K562 (cell line): Measurements from ENCODE around the gene CLDN14. TPM values are rescaled to one million over a fixed set of nuclear protein-coding genes. Genes with fewer than 3 reads are reported as not detected.

Source experiments
- ATAC-seq: fragments of 200-7000 bp; cut with Tn5 transposase; 3 replicates; pipeline ENCODE4 v1.9.1; 2020; ENCODE audit warnings: moderate library complexity
- BruUV-seq: library from RNA; stranded (reverse); fragments of 400-500 nt; replicated peaks from 2 replicates; lab custom pipeline; 2021; lab: Mats Ljungman, UMichigan
- CTCF ChIA-PET: fragments of 300-600 bp; formaldehyde crosslinking; extraction: SDS; loops from one replicate; lab custom pipeline; 2021; ENCODE audit warnings: low intra/inter-chr PET ratio; lab: Yijun Ruan, JAX
- POLR2A ChIA-PET: fragments of 300-600, 350-650 bp; sonication (Branson Sonifier 250); formaldehyde crosslinking; extraction: SDS; loops from one replicate; lab custom pipeline; 2021; ENCODE audit warnings: antibody characterized with exemption, inconsistent platforms; lab: Yijun Ruan, JAX
- DNase-seq, 4 experiments: peaks; one replicate each; pipeline versions ENCODE4 v3.0.0 to v3.0.0-alpha.2; 2011 to 2018; ENCODE audit warnings: low spot score in 3 of 4, mixed read lengths in 3 of 4; ENCODE audit errors: extremely low read depth in 1 of 4
- FAIRE-seq: peaks from 2 replicates; lab custom pipeline; 2011; peaks lifted over from hg19 to GRCh38; lab: Jason Lieb, UNC
- H2AFZ ChIP-seq: 2 replicates; pipeline ENCODE4 v1.6.0; 2011; ENCODE audit warnings: low read depth, low read length, control low read depth, inconsistent platforms
- H3K27ac ChIP-seq: fragments of 200-600 bp; 3 replicates; pipeline ENCODE4 v1.8.0; 2011; ENCODE audit warnings: low read depth, mild to moderate bottlenecking, control low read depth, inconsistent platforms, low read length, moderate library complexity, mixed read lengths; ENCODE audit errors: extremely low read depth
- H3K27me3 ChIP-seq, 2 experiments: fragments of 300-600 bp in 1 of 2; 2 replicates in 1 of 2; 3 replicates in 1 of 2; pipeline versions ENCODE4 v1.6.0 to v1.8.0; 2011; ENCODE audit warnings: inconsistent platforms in 2 of 2, low read length in 2 of 2, mild to moderate bottlenecking in 1 of 2, mixed read lengths in 1 of 2, moderate library complexity in 1 of 2; ENCODE audit not compliant: control insufficient read depth in 2 of 2, insufficient read depth in 2 of 2
- H3K36me3 ChIP-seq: fragments of 300-600 bp; 3 replicates; pipeline ENCODE4 v1.8.0; 2011; ENCODE audit warnings: mild to moderate bottlenecking, low read length, inconsistent platforms; ENCODE audit not compliant: control insufficient read depth, insufficient read depth
- H3K4me1 ChIP-seq, 2 experiments: fragments of 200-600 bp in 1 of 2; replicated peaks in 1 of 2; 2 replicates in 1 of 2; 3 replicates in 1 of 2; pipeline versions ENCODE4 v1.5.1 to v1.8.0; 2011; ENCODE audit warnings: inconsistent platforms in 2 of 2, low read length in 2 of 2, mild to moderate bottlenecking in 1 of 2, mixed read lengths in 1 of 2, moderate library complexity in 1 of 2; ENCODE audit not compliant: control insufficient read depth in 2 of 2, insufficient read depth in 2 of 2
- H3K4me2 ChIP-seq: 2 replicates; pipeline ENCODE4 v1.6.1; 2011; ENCODE audit warnings: low read length, control low read depth, inconsistent platforms, mixed read lengths; ENCODE audit not compliant: insufficient read depth
- H3K4me3 ChIP-seq: fragments of 200-600 bp; sonication (generic), shearing (Covaris generic); 2 replicates; pipeline ENCODE4 v1.5.1; 2016; ENCODE audit warnings: control low read depth, inconsistent platforms
- H3K79me2 ChIP-seq: fragments of 200-600 bp; 3 replicates; pipeline ENCODE4 v1.8.0; 2011; ENCODE audit warnings: low read length, inconsistent platforms; ENCODE audit not compliant: control insufficient read depth, insufficient read depth
- H3K9ac ChIP-seq, 2 experiments: 2 replicates each; pipeline versions ENCODE4 v1.6.0 to v1.6.1; 2011; ENCODE audit warnings: low read depth in 2 of 2, low read length in 2 of 2, control low read depth in 1 of 2, inconsistent platforms in 1 of 2, mild to moderate bottlenecking in 1 of 2, mixed read lengths in 1 of 2; ENCODE audit not compliant: insufficient read depth in 1 of 2
- H3K9me1 ChIP-seq: one replicate; pipeline ENCODE4 v1.6.0; 2011; ENCODE audit warnings: inconsistent platforms, mild to moderate bottlenecking, low read length, moderate library complexity; ENCODE audit not compliant: control insufficient read depth, insufficient read depth
- H3K9me3 ChIP-seq: replicated peaks from 2 replicates; pipeline ENCODE4 v1.5.1; 2011; ENCODE audit warnings: low read depth, low read length, inconsistent platforms; ENCODE audit not compliant: control insufficient read depth, insufficient read depth
- H4K20me1 ChIP-seq: replicated peaks from 2 replicates; pipeline ENCODE4 v1.6.1; 2011; ENCODE audit warnings: low read length, inconsistent platforms, mixed read lengths; ENCODE audit not compliant: control insufficient read depth, insufficient read depth
- BCOR ChIP-seq: fragments of 450-650 bp; IDR thresholded peaks from 2 replicates; pipeline ENCODE4 v1.6.1; 2016
- CUX1 ChIP-seq: fragments of 200-800 bp; sonication (Bioruptor generic); IDR thresholded peaks from 2 replicates; pipeline ENCODE4 v1.6.1; 2016; ENCODE audit warnings: missing genetic modification characterization, missing compliant biosample characterization
- HIVEP1 ChIP-seq: fragments of 250-450 bp; sonication (Bioruptor Pico); IDR thresholded peaks from 2 replicates; pipeline ENCODE4 v1.4.0; 2020; ENCODE audit warnings: mild to moderate bottlenecking
- KAT7 ChIP-seq: sonication (generic); formaldehyde crosslinking; IDR thresholded peaks from 2 replicates; pipeline ENCODE4 v1.8.0; 2022; ENCODE audit warnings: missing genetic modification reagents, mild to moderate bottlenecking, borderline replicate concordance
- MCM7 ChIP-seq, 2 experiments: fragments of 450-650 bp; IDR thresholded peaks; 2 replicates each; pipeline ENCODE4 v1.6.1; 2016 to 2018
- MYBL2 ChIP-seq, 2 experiments: fragments of 450-650 bp in 1 of 2; sonication (generic) in 1 of 2; formaldehyde crosslinking in 1 of 2; IDR thresholded peaks; 2 replicates each; pipeline versions ENCODE4 v1.6.1 to v1.8.1; 2017 to 2022; ENCODE audit warnings: borderline replicate concordance in 1 of 2, inconsistent platforms in 1 of 2, low read depth in 1 of 2, mild to moderate bottlenecking in 1 of 2, missing genetic modification reagents in 1 of 2, moderate library complexity in 1 of 2
- POLR2G ChIP-seq: fragments of 200-400 bp; formaldehyde crosslinking; IDR thresholded peaks from 2 replicates; pipeline ENCODE4 v1.6.1; 2017; ENCODE audit warnings: low read depth, mild to moderate bottlenecking, antibody characterized with exemption, low read length, moderate library complexity
- TEAD4 ChIP-seq, 2 experiments: sonication (generic) in 1 of 2; formaldehyde crosslinking in 1 of 2; IDR thresholded peaks; 2 replicates each; pipeline versions ENCODE4 v1.6.1 to v1.8.0; 2012 to 2022; ENCODE audit warnings: borderline replicate concordance in 1 of 2, inconsistent platforms in 1 of 2, low read length in 1 of 2, mild to moderate bottlenecking in 1 of 2, missing genetic modification reagents in 1 of 2
- WGBS: fragments of 100-300 bp; shearing (Covaris generic); methylation state at CpG from one replicate; pipeline ENCODE4 v1.1.6; 2016; ENCODE audit warnings: low coverage, mixed read lengths; ENCODE audit not compliant: insufficient coverage; ENCODE audit errors: missing lambda C conversion rate; 5-methylcytosine and 5-hydroxymethylcytosine counted together
- in situ Hi-C: fragments of 300-500 bp; cut with MboI; formaldehyde crosslinking; loops from 4 replicates; pipeline ENCODE4 v1.15.0; 2018; ENCODE audit warnings: inconsistent platforms, mixed read lengths
- intact Hi-C: fragments of 100-400 bp; cut with micrococcal nuclease; formaldehyde crosslinking; loops from 2 replicates; pipeline ENCODE4 v1.14.2; 2022
- polyA plus RNA-seq, 8 experiments: library from polyadenylated mRNA; depleted of rRNA in 4 of 8; stranded (reverse) in 5 of 8; unstranded in 3 of 8; fragments of >200 nt; fragmentation: Nextera tagmentation in 2 of 8; fragmentation: Illumina TruSeq in 1 of 8; extraction: Ambion mirVana in 2 of 8; extraction: Trizol in 1 of 8; gene quantifications; 2 replicates each; pipeline versions ENCODE4 v1.2.1 to v1.2.3, GENCODE V29; 2011 to 2014; ENCODE audit warnings: inconsistent platforms in 1 of 8, missing spikeins in 1 of 8
- total RNA-seq, 7 experiments: library from RNA; depleted of rRNA in 6 of 7; stranded (reverse); fragments of >200 nt in 6 of 7; fragmentation: Illumina TruSeq in 2 of 7; extraction: Trizol in 2 of 7; gene quantifications; 2 replicates each; pipeline versions ENCODE4 v1.2.1 to v1.2.3, GENCODE V29; 2011 to 2021; ENCODE audit warnings: low replicate concordance in 1 of 7
- TF ChIP-seq, protein P1 (sequence below): sonication (generic); formaldehyde crosslinking; IDR thresholded peaks from 2 replicates; pipeline ENCODE4 v1.8.1; 2023; ENCODE audit warnings: mild to moderate bottlenecking, missing genetic modification reagents
- TF ChIP-seq, protein P2 (sequence below): sonication (generic); formaldehyde crosslinking; IDR thresholded peaks from 2 replicates; pipeline ENCODE4 v1.4.0; 2020; ENCODE audit warnings: mild to moderate bottlenecking, missing genetic modification reagents

CLDN14 gene
- total and polyA plus RNA-seq, 9 of the 15 experiments (the other 6 are each of a cell fraction or from before 2014, with no cell fraction given) = not detected

DNA sequence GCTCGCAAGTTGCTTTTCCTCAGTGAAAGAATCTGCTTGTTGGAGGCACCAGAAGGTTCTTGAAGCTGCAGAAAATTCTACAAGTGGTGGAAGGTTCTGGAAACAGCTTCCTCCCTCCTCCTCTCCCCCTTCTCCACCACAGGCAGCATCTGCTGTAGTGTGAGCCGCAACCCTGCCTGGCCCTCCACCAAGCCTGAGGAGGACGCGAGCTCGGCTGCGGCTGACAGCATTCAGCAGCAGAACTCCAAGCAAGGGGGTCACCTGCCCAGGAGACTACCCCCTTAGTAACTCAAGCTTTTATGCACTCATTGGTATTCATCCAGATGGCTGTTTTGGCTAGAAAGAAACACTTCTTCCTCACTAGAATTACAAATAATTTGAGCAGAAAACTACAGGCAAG is 48.8 kb upstream of the CLDN14 start:
- no peak for ATAC-seq
- peak overlapping the region in 1 of 2 experiments; percentile 27; a peak in 1 of 4 replicates for H3K9ac ChIP-seq
- intact Hi-C loops (no loop called here), in situ Hi-C loops (no loop called here)
- FAIRE-seq = no peak
- 3% methylated on average over 6 of the region's 6 CpGs for WGBS
- no peak overlapping the region for H2AFZ ChIP-seq
- H3K79me2 ChIP-seq = no peaks in the 10 kb centered on the region
- H4K20me1 ChIP-seq = peaks cover 16% of the 10 kb centered on the region
- no peaks in the 10 kb centered on the region for H3K36me3 ChIP-seq
- BruUV-seq = no TSS peak
- no peaks in the 10 kb centered on the region for H3K9me3 ChIP-seq
- ChIA-PET POLR2A (interaction anchor here (0.6 kb wide), 2 partner anchors 48 to 357 kb away, joined by 3 to 5 read pairs; no protein-coding TSS in a partner anchor), CTCF (interaction anchor here (0.6 kb wide), 1 partner anchor 191 kb away, joined by 3 read pairs; no protein-coding TSS in a partner anchor)
- TF ChIP-seq TEAD4 (IDR thresholded peaks at IDR 0.05; ENCODE audit: low read length) (no peak), TEAD4 (CRISPR knock-in tag; IDR thresholded peaks at IDR 0.05; ENCODE audit: borderline replicate concordance) (no peak), MCM7 (IDR thresholded peaks at IDR 0.05) (no peak), BCOR (no peak), KAT7 (CRISPR knock-in tag) (no peak), POLR2G (no peak), MYBL2 (IDR thresholded peaks at IDR 0.05; ENCODE audit: low read depth) (no peak), MYBL2 (CRISPR knock-in tag; IDR thresholded peaks at IDR 0.05; ENCODE audit: borderline replicate concordance) (no peak), HIVEP1 (CRISPR knock-in tag) (no peak), CUX1 (CRISPR knock-in tag) (no peak)
- TF ChIP-seq, protein P1, sequence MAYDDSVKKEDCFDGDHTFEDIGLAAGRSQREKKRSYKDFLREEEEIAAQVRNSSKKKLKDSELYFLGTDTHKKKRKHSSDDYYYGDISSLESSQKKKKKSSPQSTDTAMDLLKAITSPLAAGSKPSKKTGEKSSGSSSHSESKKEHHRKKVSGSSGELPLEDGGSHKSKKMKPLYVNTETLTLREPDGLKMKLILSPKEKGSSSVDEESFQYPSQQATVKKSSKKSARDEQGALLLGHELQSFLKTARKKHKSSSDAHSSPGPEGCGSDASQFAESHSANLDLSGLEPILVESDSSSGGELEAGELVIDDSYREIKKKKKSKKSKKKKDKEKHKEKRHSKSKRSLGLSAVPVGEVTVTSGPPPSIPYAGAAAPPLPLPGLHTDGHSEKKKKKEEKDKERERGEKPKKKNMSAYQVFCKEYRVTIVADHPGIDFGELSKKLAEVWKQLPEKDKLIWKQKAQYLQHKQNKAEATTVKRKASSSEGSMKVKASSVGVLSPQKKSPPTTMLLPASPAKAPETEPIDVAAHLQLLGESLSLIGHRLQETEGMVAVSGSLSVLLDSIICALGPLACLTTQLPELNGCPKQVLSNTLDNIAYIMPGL (CRISPR knock-in tag) = no peak
- TF ChIP-seq, protein P2, sequence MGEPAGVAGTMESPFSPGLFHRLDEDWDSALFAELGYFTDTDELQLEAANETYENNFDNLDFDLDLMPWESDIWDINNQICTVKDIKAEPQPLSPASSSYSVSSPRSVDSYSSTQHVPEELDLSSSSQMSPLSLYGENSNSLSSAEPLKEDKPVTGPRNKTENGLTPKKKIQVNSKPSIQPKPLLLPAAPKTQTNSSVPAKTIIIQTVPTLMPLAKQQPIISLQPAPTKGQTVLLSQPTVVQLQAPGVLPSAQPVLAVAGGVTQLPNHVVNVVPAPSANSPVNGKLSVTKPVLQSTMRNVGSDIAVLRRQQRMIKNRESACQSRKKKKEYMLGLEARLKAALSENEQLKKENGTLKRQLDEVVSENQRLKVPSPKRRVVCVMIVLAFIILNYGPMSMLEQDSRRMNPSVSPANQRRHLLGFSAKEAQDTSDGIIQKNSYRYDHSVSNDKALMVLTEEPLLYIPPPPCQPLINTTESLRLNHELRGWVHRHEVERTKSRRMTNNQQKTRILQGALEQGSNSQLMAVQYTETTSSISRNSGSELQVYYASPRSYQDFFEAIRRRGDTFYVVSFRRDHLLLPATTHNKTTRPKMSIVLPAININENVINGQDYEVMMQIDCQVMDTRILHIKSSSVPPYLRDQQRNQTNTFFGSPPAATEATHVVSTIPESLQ = no peak
- H3K27ac ChIP-seq = no peak overlapping the region
- no peaks in the 10 kb centered on the region for H3K9me1 ChIP-seq
- H3K4me1 ChIP-seq = no peaks in the 10 kb centered on the region
- H3K4me2 ChIP-seq = no peak overlapping the region
- no peak overlapping the region for H3K4me3 ChIP-seq
- no peak for DNase-seq
- peaks cover 54 to 67% of the 10 kb centered on the region in 2 experiments for H3K27me3 ChIP-seq
